GM21576 (cell line): ENCODE data around the gene PTPRA.
"Not testable (repeated sequence)": the region's sequence is repeated elsewhere in the genome, so short reads cannot be mapped to it uniquely, and the experiment has no call there.

Experiments used
- ATAC-seq: cut with Tn5 transposase; IDR thresholded peaks from one replicate; pipeline ENCODE4 v1.9.1; 2021; ENCODE audit warnings: mild to moderate bottlenecking, moderate library complexity; ENCODE audit not compliant: unreplicated experiment

PTPRA gene

DNA sequence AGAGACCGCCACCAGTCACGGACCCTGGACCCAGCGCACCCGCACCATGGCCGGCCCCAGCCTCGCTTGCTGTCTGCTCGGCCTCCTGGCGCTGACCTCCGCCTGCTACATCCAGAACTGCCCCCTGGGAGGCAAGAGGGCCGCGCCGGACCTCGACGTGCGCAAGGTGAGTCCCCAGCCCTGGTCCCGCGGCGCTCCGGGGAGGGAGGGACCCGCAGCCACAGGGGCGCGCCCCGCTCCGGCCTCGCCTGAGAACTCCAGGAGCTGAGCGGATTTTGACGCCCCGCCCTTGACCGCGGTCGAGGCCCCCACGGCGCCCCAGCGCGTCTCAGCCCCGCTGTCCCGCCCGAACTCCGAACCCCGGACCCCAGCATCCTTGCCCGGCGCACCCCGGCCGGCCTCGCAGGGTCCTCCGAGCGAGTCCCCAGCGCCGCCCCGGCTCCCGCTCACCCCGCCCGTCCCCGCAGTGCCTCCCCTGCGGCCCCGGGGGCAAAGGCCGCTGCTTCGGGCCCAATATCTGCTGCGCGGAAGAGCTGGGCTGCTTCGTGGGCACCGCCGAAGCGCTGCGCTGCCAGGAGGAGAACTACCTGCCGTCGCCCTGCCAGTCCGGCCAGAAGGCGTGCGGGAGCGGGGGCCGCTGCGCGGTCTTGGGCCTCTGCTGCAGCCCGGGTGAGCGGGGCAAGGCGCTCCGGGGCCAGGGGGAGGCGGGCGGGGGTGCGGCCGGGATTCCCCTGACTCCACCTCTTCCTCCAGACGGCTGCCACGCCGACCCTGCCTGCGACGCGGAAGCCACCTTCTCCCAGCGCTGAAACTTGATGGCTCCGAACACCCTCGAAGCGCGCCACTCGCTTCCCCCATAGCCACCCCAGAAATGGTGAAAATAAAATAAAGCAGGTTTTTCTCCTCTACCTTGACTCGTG lies 198.6 kb downstream of the PTPRA start, which contains the start of gene OXT:
TSS of gene OXT (plus strand) at position 11 of the 920 bp plus-strand sequence. CDS start at position 47, 36 bp downstream.
- ATAC-seq: no peak

DNA sequence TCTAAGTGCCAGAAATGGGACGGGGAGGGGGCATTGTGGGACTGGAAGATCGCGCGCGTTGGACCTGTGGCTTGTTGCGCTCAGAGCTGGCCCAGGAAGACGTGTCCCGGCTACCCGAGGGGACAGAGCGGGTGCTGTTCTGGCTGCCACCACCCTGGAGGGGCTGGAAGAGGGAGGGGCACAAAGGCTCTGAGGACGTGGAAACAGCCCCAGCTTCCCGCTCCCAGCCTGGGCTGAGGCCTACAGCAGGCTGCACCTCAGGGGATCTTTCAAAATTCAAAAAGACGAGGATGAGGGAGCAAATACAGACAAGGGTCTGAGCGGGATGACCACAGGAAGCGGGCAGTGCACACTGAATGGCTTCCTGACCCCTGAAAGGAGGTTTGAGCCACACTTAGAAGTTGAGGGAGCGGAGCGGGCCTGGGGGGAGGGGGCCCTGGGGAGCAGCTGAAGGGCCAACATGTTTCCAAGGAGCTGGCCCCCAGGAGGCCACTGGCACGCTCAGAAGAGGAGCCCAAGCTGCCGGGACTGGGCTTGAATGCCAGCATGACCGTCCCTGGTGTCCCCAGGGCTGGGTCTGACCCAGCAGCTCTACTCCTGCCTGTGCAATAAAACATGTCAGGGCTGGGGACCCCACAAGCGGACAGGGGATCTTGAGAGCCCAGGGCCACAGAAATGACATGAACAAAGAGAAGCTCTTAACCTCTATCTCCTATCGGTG lies 199.4 kb downstream of the PTPRA start:
- ATAC-seq: no peak

DNA sequence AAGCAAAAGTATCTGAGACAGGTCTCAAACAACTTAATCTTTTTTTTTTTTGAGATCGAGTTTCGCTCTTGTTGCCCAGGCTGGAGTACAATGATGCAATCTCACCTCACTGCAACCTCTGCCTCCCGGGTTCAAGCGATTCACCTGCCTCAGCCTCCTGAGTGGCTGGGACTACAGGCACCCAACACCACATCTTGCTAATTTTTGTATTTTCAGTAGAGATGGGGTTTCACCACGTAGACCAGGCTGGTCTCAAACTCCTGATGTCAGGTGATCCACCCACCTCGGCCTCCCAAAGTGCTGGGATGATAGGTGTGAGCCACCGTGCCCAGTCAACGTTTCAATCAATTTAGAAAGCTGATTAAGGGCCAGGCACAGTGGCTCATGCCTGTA lies 200.0 kb downstream of the PTPRA start:
- ATAC-seq: not testable (repeated sequence)

DNA sequence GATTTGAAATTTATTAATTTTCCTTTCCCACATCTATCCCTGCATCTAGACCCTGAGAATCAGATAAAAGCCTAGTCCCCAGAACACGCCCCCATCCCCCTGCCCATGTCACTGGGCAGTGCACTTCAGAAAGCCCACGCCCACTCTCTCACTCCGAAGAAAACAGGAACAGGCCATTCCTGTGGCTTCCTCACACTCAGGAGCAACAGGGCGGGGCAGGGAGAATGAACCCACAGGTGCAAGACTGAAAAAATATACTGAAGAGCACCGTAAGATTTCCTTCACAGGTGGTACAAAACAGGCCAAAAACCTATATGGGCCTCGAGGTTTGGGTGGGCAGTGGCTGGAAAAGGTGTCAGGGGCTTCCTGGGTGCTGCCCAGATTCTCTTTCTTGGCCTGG lies 201.5 kb downstream of the PTPRA start:
- ATAC-seq: no peak

DNA sequence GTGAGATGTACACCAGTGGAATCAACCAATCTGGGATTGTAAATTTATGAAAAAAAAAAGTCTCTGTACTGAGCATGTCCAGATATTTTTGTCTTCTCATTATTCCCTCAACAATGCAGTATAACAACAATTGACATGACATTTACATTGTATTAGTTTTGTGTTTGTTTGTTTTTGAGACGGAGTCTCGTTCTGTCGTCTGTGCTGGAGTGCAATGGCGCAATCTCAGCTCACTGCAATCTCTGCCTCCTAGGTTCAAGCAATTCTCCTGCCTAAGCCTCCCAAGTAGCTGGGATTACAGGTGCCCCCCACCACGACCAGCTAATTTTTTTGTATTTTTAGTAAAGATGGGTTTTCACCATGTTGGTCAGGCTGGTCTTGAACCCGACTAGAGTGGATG lies 202.0 kb downstream of the PTPRA start:
- not testable (repeated sequence) for ATAC-seq

DNA sequence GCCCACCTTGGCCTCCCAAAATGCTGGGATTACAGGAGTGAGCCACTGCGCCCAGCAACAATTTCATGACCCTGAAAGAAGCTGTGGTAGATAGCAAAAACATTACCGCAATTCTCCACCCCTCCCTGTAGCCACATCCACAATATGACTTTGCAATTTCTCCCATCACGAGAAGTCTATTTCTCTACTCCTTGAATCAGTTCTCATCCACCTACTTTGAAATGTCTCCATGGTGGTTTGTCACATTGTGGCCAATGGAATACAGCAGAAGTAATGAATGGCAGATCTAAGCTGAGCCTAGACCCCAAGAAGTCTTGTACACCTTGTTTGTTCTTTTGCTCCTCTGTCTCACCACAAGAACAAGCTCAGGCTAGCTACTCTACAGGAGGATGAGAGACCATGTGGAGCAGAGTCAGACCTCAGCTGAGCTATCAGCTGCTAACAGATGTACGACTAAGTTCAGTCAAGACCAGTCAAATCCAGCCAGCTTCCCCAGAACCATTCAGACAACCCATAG lies 204.4 kb downstream of the PTPRA start:
- no peak for ATAC-seq

DNA sequence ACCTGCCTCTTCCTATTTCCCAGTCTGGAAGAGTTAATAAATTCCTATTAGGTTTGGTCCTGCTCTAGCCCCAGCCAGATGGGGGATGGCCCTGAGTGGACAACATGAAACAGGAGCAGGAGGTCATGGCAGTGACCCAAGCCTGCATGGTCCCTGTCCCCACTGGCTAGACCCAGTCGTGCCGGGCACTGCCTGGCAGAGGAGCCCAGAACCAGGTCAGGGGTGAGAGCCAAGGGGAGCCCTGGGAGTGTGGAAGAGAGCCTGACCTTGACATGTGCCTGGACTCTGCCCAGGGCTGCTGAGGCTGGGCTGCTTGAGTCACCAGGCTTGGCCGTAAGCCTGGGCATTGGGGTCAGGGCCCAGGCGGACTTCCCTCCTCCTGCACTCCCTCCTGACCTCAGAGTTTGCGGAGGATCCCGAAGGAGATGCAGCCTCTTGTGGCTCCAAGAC lies 207.7 kb downstream of the PTPRA start:
- ATAC-seq: no peak

DNA sequence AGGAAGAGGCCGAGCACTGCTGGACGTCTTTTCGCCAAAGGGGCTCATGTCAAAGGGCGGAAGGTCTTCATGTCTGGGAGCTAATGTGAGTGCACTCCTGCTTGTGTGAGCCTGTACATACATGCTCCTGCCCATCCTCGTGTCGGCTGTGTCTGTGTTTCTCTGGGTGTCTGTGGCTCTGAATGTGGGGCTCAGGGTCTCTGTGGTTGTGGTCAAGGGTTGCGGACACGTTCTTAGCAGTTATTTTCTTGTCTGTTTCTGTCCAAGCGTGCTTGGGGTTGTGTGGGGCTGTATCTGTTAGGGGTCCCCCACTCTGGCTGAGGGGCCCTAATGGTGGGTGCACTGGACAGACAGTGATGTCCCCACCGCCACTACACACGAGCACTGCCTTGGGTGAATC lies 208.4 kb downstream of the PTPRA start:
- ATAC-seq: no peak

DNA sequence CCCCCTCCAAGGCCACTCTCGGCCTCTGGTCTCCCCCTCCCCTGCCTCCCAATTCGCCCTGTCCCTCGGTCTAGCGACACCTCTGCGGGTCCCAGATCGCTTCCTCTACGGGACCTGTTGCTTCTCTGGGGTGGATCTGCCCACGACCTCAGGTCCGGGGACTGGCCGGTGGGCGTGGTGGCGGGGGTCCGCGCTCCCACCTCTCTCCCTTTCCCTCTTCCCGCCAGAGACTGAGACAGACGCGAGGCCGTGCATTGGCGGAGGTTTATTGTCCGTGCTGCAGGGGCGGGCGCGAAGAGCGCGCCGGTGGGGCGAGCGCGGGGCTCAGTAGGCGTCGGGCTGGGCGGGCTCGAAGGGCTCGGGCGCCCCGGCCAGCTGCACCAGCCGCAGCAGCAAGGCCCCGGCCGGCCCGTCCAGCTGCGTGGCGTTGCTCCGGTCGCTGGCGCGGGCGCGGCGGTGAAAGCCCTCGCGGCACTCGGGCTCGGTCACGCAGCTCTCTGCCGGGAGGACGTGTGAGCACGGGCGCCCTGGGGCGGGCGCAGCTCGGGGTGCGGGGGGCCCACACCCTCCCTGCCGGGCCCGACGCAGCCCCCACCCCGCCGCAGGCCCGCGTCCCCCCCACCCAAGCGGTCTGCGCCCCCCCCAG lies 209.1 kb downstream of the PTPRA start:
- ATAC-seq: no peak

DNA sequence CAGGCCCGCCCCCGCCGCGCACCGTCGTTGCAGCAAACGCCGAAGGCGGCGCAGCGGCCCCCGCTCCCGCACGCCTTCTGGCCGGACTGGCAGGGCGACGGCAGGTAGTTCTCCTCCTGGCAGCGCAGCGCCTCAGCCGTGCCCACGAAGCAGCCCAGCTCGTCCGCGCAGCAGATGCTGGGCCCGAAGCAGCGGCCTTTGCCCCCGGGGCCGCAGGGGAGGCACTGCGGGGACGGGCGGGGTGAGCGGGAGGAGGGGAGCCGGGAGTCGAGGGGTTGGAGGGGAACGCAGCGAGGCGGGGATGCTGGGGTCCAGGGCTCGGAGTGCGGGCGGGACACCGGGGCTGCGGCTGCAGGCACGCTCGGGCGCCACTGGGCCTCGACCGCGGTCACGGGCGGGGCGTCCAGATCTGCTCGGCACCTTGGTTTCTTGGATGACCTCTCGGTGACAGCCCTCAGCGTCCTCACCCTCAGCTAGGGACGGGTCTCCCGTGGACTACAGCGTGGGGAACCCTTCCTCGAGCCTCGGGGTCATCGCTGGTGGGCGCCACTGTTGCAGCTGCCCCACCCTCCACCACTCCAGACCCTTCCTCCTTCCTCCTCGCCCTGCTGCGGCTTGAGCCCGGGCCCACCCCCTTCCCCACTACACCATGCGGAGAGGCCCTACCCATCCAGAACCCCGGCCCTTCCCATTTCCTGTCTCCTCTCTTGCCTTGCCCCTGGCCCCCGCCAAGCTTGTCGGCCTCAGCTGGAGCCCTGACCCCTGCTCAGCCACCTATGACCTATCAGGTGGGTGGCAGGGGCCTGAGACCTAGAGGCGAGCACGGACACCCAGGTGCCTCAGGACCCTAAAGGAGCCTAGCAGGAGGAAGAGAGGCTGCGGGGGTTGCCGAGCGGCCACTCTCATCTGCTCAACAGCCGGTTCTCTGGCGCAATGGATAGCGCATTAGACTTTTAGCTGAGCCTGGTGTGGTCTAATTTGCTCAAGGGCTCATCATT lies 210.0 kb downstream of the PTPRA start:
- no peak for ATAC-seq

DNA sequence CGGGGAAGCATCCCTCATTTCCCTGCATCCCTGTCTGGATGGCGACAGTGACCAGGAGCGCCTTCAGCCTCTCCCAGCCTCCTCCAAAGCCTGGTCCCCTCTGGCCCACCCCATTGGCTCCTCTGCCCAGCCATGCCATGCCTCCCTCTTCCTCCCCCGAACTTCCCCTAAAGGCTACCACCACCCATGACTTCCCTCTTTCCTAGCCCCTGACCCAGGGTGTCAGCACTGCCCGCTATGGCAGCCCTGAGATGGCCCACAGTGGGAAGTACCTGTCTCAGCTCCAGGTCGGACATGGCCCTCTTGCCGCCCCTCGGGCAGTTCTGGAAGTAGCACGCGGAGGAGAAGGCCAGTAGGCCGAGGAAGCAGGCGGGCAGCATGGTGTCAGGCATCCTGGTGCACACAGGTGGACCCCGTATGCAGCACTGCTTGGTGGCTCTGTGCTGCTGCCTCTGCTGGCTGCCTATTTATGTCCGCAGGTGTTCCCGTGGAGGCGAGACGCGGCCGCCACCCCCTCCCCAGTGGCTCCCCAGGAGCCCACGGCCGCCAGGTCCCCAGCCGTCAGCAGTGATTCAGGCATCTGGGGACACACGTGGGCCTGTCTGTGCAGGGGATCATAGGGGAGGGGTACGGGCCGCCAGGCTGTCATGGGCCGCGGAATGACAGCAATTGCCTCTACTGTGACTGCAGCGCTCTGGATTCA lies 211.2 kb downstream of the PTPRA start, which contains the start of gene AVP:
TSS of gene AVP (minus strand) at position 442 of the 703 bp plus-strand sequence. CDS start at position 392, 50 bp downstream.
- ATAC-seq: no peak

DNA sequence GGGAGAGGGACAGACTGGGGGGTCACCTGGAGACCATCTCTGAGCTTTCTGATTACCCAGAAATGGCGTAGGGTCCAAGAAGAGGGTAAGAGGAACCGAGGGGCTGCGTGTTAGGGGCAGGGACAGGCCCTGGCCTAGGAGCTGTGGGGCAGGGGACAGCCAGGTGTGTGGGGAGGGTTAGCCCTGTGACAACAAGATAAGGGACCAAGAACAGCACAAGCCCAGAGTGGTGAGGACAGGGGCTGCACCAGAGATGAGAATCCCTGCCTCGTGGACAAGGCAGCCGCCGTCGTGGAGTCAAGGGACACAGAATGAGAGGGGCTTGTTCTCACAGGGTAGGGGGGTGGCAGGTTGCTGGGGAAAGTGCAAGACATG lies 211.7 kb downstream of the PTPRA start:
- no peak for ATAC-seq

DNA sequence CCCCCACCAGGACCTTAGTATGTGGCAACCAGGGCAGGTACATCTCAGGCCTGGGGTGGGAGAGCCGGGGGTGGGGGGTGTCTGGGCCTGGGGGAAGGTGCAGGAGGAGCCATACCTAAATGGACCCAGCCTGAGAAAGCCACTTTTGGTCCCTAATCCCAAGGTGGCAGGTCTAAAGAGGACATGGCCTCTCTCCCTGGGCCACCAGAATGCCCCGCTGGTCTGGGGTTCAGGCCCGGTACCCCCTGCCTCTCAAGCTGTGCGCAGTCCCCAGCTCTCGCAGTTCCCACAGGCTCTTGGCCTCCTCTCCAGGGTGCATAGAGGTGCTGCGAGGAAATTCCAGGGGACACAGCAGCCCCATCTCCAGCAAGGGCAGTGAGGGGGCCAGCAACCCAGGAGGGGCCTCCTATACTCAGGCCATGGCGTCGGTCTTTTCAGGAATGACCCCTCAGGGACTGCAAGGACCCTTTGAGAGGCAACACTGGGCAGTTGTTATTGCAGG lies 212.3 kb downstream of the PTPRA start:
- no peak for ATAC-seq

DNA sequence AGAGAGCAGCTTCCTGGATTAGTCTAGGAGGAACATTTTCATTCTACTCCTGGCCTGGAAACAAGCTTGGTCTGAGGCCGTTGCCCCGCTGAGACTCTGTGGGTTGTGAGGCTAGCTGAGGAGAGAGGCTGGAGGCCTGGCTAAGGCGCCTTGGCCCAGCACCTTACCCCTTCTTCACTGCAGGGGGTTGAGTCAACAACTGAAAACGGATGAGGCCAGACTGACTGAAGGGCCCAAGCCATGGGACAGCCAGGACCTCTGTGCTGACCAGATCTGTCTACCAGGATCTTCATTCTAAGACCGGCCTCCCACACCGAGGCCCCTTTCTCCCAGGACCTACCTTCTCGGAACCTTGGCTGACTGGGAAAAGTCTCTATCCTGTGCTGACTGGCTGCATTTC lies 214.8 kb downstream of the PTPRA start:
- ATAC-seq: no peak
